Activated T-helper 1 cell treated with anti-CD3 and anti-CD28 coated beads, Interleukin-12 subunit alpha, Interleukin-12 subunit beta, Interleukin-2, Interleukin-4 antibody, amounts not matched to agents 30 ng/mL and 10 ng/mL and 1 ng/mL, durations not matched to agents 14 hours and 24 hours and 36 hours (primary cell): ENCODE results near the gene TNIK. TPM values are rescaled to one million over a fixed set of nuclear protein-coding genes. Genes with fewer than 3 reads are reported as not detected.

Experiments
- DNase-seq: peaks from one replicate; pipeline ENCODE4 v3.0.0; 2021; ENCODE audit warnings: low spot score
- H3K27ac Mint-ChIP-seq: one replicate; pipeline ENCODE4 v1.8.0; 2021; ENCODE audit warnings: mild to moderate bottlenecking, mixed read lengths
- H3K27me3 Mint-ChIP-seq: one replicate; pipeline ENCODE4 v1.8.0; 2022; ENCODE audit warnings: mild to moderate bottlenecking, moderate library complexity, mixed read lengths; ENCODE audit not compliant: insufficient read depth
- H3K36me3 Mint-ChIP-seq: one replicate; pipeline ENCODE4 v1.8.0; 2021; ENCODE audit warnings: low read depth, mixed read lengths
- H3K4me1 Mint-ChIP-seq: one replicate; pipeline ENCODE4 v1.8.0; 2021; ENCODE audit warnings: low read depth, mixed read lengths
- H3K4me3 Mint-ChIP-seq: one replicate; pipeline ENCODE4 v1.8.0; 2021; ENCODE audit warnings: mild to moderate bottlenecking, moderate library complexity, mixed read lengths
- H3K9me3 Mint-ChIP-seq: one replicate; pipeline ENCODE4 v1.8.0; 2021; ENCODE audit warnings: mixed read lengths
- intact Hi-C: fragments of 100-400 bp; cut with micrococcal nuclease; formaldehyde crosslinking; loops from one replicate; pipeline ENCODE4 v1.15.1; 2024
- total RNA-seq: library from RNA; stranded (reverse); gene quantifications from 2 replicates; pipeline ENCODE4 v1.2.3, GENCODE V29; 2022

The TNIK gene
- total RNA-seq, 1 donor from 2014 or later, result 21.5 TPM

DNA sequence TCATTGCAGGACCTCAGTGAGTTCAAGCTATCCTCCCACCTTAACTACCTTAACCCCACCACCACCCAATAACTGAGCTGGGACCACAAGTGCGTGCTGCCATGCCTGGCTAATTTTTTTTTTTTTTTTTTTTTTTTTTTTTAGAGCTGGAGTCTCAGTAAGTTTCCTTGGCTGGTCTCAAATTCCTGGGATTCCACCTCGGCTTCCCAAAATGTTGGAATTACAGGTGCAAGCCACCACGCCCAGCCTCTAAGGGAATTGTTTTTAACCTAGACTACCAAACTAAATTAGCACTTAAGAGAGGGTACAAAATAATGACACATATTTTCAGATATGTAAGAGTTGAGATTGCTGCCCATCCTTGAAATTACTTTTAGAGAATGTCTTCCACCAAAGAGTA, 4.3 kb upstream of the TNIK start:
- no peak overlapping the region for H3K4me3 Mint-ChIP-seq
- DNase-seq, result no peak
- H3K27ac Mint-ChIP-seq, result no peak overlapping the region
- peaks cover 6% of the 10 kb centered on the region for H3K9me3 Mint-ChIP-seq
- peaks cover 18% of the 10 kb centered on the region for H3K4me1 Mint-ChIP-seq
- no peaks in the 10 kb centered on the region for H3K36me3 Mint-ChIP-seq
- peaks cover 2% of the 10 kb centered on the region for H3K27me3 Mint-ChIP-seq
- intact Hi-C loops, result loop anchor here (5.0 to 10.0 kb wide), 3 partner anchors 500 to 1692 kb away; partner anchors contain the start of gene MYNN

- H3K4me3 Mint-ChIP-seq, result peak overlapping the region; percentile 54
- intact Hi-C loops, result loop anchor here (5.0 to 10.0 kb wide), 3 partner anchors 497 to 1690 kb away; partner anchors contain the start of gene MYNN
Measured at GRCh38 chr3:171462224-171462623, 2.0 kb upstream of the TNIK start.

GRCh38 chr3:171461525-171461917, 1.3 kb upstream of the TNIK start:
- Mint-ChIP-seq H3K9me3 (peaks cover 6% of the 10 kb centered on the region), H3K4me3 (peak overlapping the region; percentile 96), H3K27ac (peak overlapping the region; percentile 78), H3K27me3 (peaks cover under 1% of the 10 kb centered on the region), H3K36me3 (no peaks in the 10 kb centered on the region), H3K4me1 (peaks cover 41% of the 10 kb centered on the region)
- intact Hi-C loops, result loop anchor here (2.0 to 10.0 kb wide), 4 partner anchors 497 to 1689 kb away; partner anchors contain the start of gene MYNN
- DNase-seq, result no peak

More at GRCh38 chr3:171462224-171462623, 2.0 kb upstream of the TNIK start:
- peak overlapping the region; percentile 59 for H3K27ac Mint-ChIP-seq
- no peaks in the 10 kb centered on the region for H3K36me3 Mint-ChIP-seq
- peaks cover 6% of the 10 kb centered on the region for H3K9me3 Mint-ChIP-seq
- no peak for DNase-seq
- peaks cover 2% of the 10 kb centered on the region for H3K27me3 Mint-ChIP-seq
- H3K4me1 Mint-ChIP-seq, result peaks cover 34% of the 10 kb centered on the region

DNA sequence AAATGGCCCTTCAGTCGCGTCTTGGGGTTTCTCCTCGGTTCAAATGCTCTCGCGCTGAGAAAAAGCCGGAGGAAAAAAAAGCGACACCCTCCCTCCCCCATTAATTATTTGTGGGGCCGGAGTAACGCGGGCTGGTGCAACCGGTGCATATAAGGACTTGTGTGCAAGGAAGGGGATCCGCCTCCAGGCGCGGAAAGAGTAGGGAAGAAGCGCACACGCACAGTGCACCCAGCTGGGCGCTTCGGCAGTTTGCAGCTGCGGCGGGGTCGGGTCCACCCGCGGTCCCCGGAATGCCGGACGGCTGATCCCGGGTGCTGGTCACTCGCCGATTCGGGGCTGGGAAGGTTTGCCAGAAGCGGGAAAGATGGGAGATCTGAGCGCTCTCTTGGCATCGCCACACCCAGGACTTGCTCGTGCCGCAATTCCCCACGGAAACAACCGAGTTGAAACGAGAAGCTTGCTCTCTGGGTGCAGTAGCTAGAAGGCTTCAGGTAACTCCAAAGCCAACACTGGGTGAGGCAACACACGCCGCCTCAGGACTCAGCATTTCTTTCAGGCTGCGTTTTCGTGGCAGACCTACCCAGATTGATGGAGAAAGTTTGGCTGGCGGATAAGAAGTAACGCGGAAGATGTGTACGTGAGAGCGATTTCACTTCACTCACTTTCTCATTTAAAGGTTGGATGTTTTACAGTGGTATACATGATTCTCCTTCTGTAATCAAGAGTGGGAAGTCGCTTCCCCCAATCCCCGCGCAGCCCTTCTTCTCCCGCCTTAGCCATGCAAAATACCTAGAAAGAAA, 720 bp upstream of the TNIK start:
- Mint-ChIP-seq H3K9me3 (peaks cover 5% of the 10 kb centered on the region), H3K36me3 (no peaks in the 10 kb centered on the region), H3K4me3 (peak overlapping the region; percentile 96), H3K27ac (peak overlapping the region; percentile 78), H3K4me1 (peaks cover 47% of the 10 kb centered on the region), H3K27me3 (no peaks in the 10 kb centered on the region)
- peak; percentile 34 for DNase-seq
- intact Hi-C loops, result loop anchor here (1.0 to 10.0 kb wide), 13 partner anchors 19 to 1689 kb away; partner anchors contain the start of genes ECT2 and MYNN

GRCh38 chr3:171459137-171459941, 866 bp downstream of the TNIK start:
- Mint-ChIP-seq H3K27me3 (no peaks in the 10 kb centered on the region), H3K36me3 (no peaks in the 10 kb centered on the region), H3K27ac (peak overlapping the region; percentile 91), H3K9me3 (no peaks in the 10 kb centered on the region), H3K4me3 (peak overlapping the region; percentile 96), H3K4me1 (peaks cover 55% of the 10 kb centered on the region)
- intact Hi-C loops, result loop anchor here (5.0 kb wide), 1 partner anchor 212 kb away; no protein-coding TSS in a partner anchor
- DNase-seq, result peak; percentile 29

DNA sequence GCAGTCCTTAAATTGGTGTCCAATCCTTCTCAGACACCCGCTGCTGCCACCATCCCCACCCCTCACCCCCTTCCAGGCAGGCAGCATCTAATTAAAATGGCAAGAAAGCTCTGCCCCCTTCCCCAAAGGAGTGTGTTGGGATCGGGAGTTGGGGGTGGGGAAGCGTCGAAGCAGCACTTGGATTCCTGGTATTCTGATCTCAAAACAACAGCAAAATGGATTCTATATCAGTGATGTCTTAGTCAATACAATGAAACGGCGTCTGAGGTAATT, 1.4 kb downstream of the TNIK start:
- DNase-seq, result no peak
- Mint-ChIP-seq H3K36me3 (no peaks in the 10 kb centered on the region), H3K27me3 (no peaks in the 10 kb centered on the region), H3K4me1 (peaks cover 55% of the 10 kb centered on the region), H3K9me3 (no peaks in the 10 kb centered on the region), H3K27ac (peak overlapping the region; percentile 91), H3K4me3 (peak overlapping the region; percentile 96)
- intact Hi-C loops, result loop anchor here (5.0 kb wide), 1 partner anchor 211 kb away; no protein-coding TSS in a partner anchor

DNA sequence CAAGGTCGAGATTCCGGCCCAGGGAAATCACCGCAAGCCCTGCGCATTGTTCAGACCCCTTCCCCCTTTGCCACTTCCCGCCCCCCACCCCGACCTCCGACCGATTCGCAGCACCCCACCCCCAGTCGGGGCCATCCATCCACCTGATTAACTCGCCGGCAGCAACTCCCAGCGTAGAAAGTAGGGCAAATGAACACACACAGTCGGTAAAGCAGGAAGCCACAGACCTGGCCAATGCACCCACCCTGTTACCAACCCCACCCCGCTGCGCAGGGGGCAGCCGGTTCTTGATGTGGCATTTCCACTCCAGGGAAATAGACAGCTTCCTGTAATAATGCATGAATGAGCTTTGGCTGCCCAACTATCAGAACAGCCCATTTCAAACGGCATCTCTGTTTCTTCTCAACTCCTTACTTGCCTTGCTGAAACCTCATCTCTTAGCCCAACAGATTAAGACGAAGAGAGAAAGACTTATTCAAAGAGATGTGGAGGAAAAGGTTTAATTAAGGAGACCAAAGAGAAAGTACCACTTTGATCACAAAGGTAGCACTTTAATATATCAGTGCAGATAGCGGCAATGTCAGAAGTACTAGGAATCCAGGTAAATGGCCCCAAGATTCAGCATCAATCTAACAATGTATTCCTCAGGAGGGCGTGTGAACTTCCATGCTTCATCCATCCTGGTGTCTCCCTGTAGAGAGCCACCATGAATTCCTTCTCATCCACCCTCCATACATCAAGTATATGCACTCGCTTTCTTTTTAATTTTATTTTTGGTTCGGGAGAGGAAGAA, 1.9 kb downstream of the TNIK start:
- H3K4me1 Mint-ChIP-seq, result peaks cover 55% of the 10 kb centered on the region
- intact Hi-C loops, result loop anchor here (5.0 kb wide), 1 partner anchor 211 kb away; no protein-coding TSS in a partner anchor
- DNase-seq, result peak; percentile 31
- no peaks in the 10 kb centered on the region for H3K27me3 Mint-ChIP-seq
- peak overlapping the region; percentile 91 for H3K27ac Mint-ChIP-seq
- H3K9me3 Mint-ChIP-seq, result no peaks in the 10 kb centered on the region
- peak overlapping the region; percentile 96 for H3K4me3 Mint-ChIP-seq
- H3K36me3 Mint-ChIP-seq, result no peaks in the 10 kb centered on the region

DNA sequence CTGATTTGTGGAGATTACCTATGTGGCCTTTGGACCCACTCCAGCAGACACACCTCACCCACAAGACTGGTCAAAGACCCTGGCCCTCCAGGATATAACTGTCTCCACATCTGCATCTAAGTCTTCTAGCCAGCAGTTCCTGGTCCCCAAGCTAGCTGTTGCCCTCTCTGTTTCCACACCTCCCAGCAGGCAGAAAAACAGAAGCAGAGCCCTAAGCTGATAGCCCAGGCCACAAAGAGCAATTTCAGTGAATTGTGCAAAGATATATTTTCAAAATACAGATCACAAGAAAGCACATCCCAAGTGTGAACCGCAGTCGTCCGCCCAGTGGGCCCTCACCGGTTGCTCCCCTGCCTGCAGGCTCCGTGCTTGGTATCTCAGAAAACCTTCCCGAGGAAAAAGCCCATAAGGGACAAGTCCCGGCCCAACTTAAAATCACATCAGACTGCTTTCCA, 2.6 kb downstream of the TNIK start:
- Mint-ChIP-seq H3K27me3 (no peaks in the 10 kb centered on the region), H3K9me3 (no peaks in the 10 kb centered on the region), H3K4me1 (peaks cover 52% of the 10 kb centered on the region), H3K27ac (peak overlapping the region; percentile 91), H3K36me3 (no peaks in the 10 kb centered on the region), H3K4me3 (peak overlapping the region; percentile 96)
- no peak for DNase-seq
- intact Hi-C loops, result loop anchor here (5.0 kb wide), 1 partner anchor 210 kb away; no protein-coding TSS in a partner anchor

- H3K27me3 Mint-ChIP-seq, result no peaks in the 10 kb centered on the region
- intact Hi-C loops, result loop anchor here (5.0 kb wide), 1 partner anchor 210 kb away; no protein-coding TSS in a partner anchor
- no peaks in the 10 kb centered on the region for H3K9me3 Mint-ChIP-seq
- no peaks in the 10 kb centered on the region for H3K36me3 Mint-ChIP-seq
- DNase-seq, result no peak
- peaks cover 46% of the 10 kb centered on the region for H3K4me1 Mint-ChIP-seq
- H3K27ac Mint-ChIP-seq, result peak overlapping the region; percentile 91
- peak overlapping the region; percentile 96 for H3K4me3 Mint-ChIP-seq
Measured at GRCh38 chr3:171456765-171457606, 3.2 kb downstream of the TNIK start.

GRCh38 chr3:171455603-171456550, 4.3 kb downstream of the TNIK start:
- no peaks in the 10 kb centered on the region for H3K27me3 Mint-ChIP-seq
- H3K36me3 Mint-ChIP-seq, result peaks cover 1% of the 10 kb centered on the region
- no peak for DNase-seq
- no peaks in the 10 kb centered on the region for H3K9me3 Mint-ChIP-seq
- H3K27ac Mint-ChIP-seq, result no peak overlapping the region
- intact Hi-C loops, result loop anchor here (5.0 kb wide), 1 partner anchor 209 kb away; no protein-coding TSS in a partner anchor
- peaks cover 41% of the 10 kb centered on the region for H3K4me1 Mint-ChIP-seq
- H3K4me3 Mint-ChIP-seq, result peak overlapping the region; percentile 7

DNA sequence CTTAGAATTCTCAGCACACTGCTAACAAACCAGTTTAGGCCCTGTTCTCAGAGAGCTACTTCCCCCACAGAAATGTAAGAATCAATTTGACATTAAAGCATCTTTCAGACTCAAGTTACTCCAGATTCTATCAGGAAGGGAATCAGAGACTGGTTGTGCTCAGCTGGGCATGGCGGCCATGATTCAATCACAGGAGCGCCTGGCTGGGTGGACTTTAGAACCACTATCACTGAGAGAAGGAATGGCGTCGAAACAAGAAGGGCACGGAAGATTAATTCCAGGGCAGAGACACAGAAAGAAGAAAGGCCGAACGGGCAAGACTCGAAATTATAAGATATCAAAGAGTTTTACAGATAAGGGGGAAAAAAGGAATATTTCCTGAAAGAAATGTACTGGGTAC, 6.2 kb downstream of the TNIK start:
- peaks cover 3% of the 10 kb centered on the region for H3K36me3 Mint-ChIP-seq
- peaks cover 41% of the 10 kb centered on the region for H3K4me1 Mint-ChIP-seq
- H3K27me3 Mint-ChIP-seq, result no peaks in the 10 kb centered on the region
- no peaks in the 10 kb centered on the region for H3K9me3 Mint-ChIP-seq
- no peak overlapping the region for H3K4me3 Mint-ChIP-seq
- intact Hi-C loops, result no loop called here
- DNase-seq, result no peak
- H3K27ac Mint-ChIP-seq, result no peak overlapping the region
